Keratinocyte (primary cell): ENCODE data around the gene GPR39. TPM values are rescaled to one million over a fixed set of nuclear protein-coding genes. Genes with fewer than 3 reads are reported as not detected.

ENCODE experiments used
- DNase-seq: peaks from one replicate; pipeline ENCODE4 v3.0.0-alpha.2; 2011; ENCODE audit warnings: low read depth, missing footprints, low spot score
- FAIRE-seq: peaks from 2 replicates; lab custom pipeline; 2011; peaks lifted over from hg19 to GRCh38; lab: Jason Lieb, UNC
- H2AFZ ChIP-seq: 2 replicates; pipeline ENCODE4 v1.6.0; 2012; ENCODE audit warnings: low read length, control low read depth, inconsistent platforms; ENCODE audit not compliant: control insufficient read depth
- H3K27ac ChIP-seq: 2 replicates; pipeline ENCODE4 v1.5.1; 2011; ENCODE audit warnings: low read length; ENCODE audit not compliant: control insufficient read depth, insufficient read depth
- H3K27me3 ChIP-seq: 3 replicates; pipeline ENCODE4 v1.6.0; 2011; ENCODE audit warnings: low read length; ENCODE audit not compliant: control insufficient read depth, insufficient read depth; ENCODE audit errors: extremely low read depth
- H3K36me3 ChIP-seq, 2 experiments: 2 replicates in 1 of 2; 3 replicates in 1 of 2; pipeline ENCODE4 v1.5.1; 2011; ENCODE audit warnings: low read length in 2 of 2, mild to moderate bottlenecking in 1 of 2; ENCODE audit not compliant: control insufficient read depth in 2 of 2, insufficient read depth in 2 of 2; ENCODE audit errors: extremely low read depth in 1 of 2
- H3K4me1 ChIP-seq: 3 replicates; pipeline ENCODE4 v1.5.1; 2011; ENCODE audit warnings: low read length; ENCODE audit not compliant: control insufficient read depth, insufficient read depth; ENCODE audit errors: extremely low read depth
- H3K4me2 ChIP-seq: 3 replicates; pipeline ENCODE4 v1.6.0; 2011; ENCODE audit warnings: low read depth, low read length; ENCODE audit not compliant: control insufficient read depth, insufficient read depth; ENCODE audit errors: extremely low read depth
- H3K4me3 ChIP-seq, 3 experiments: fragments of 200-600 bp in 1 of 3; sonication (generic) in 1 of 3; 2 replicates in 2 of 3; 3 replicates in 1 of 3; pipeline ENCODE4 v1.5.1; 2011 to 2016; ENCODE audit warnings: low read length in 3 of 3, mild to moderate bottlenecking in 3 of 3, control low read depth in 2 of 3, inconsistent platforms in 1 of 3, low read depth in 1 of 3, mixed read lengths in 1 of 3, mixed run types in 1 of 3, moderate library complexity in 1 of 3; ENCODE audit not compliant: control insufficient read depth in 2 of 3, insufficient read depth in 2 of 3; ENCODE audit errors: extremely low read depth in 1 of 3
- H3K79me2 ChIP-seq: 2 replicates; pipeline ENCODE4 v1.6.0; 2012; ENCODE audit warnings: low read length; ENCODE audit not compliant: control insufficient read depth, insufficient read depth
- H3K9ac ChIP-seq: 3 replicates; pipeline ENCODE4 v1.6.0; 2011; ENCODE audit warnings: low read length; ENCODE audit not compliant: control insufficient read depth, insufficient read depth; ENCODE audit errors: extremely low read depth
- H3K9me1 ChIP-seq: 3 replicates; pipeline ENCODE4 v1.6.0; 2011; ENCODE audit warnings: low read length; ENCODE audit not compliant: control insufficient read depth, insufficient read depth; ENCODE audit errors: extremely low read depth
- H3K9me3 ChIP-seq: 2 replicates; pipeline ENCODE4 v1.5.1; 2012; ENCODE audit warnings: low read depth, low read length; ENCODE audit not compliant: control insufficient read depth
- H4K20me1 ChIP-seq: 3 replicates; pipeline ENCODE4 v1.6.0; 2011; ENCODE audit warnings: low read length; ENCODE audit not compliant: control insufficient read depth, insufficient read depth; ENCODE audit errors: extremely low read depth
- EZH2 ChIP-seq: IDR thresholded peaks from one replicate; pipeline ENCODE4 v1.6.1; 2012; ENCODE audit warnings: inconsistent platforms, mild to moderate bottlenecking, low read length, moderate library complexity
- dilution Hi-C: fragments of 300-500 bp; cut with MboI; formaldehyde crosslinking; loops from one replicate; pipeline ENCODE4 v1.7.0; 2020; ENCODE audit warnings: low sequenced_read_pairs; ENCODE audit not compliant: extremely low pct_ligation_motif_present
- polyA plus RNA-seq, 5 experiments: library from polyadenylated mRNA; depleted of rRNA in 3 of 5; stranded (reverse) in 3 of 5; stranded (forward) in 1 of 5; unstranded in 1 of 5; fragments of >200 nt; gene quantifications; 1 replicate in 1 of 5; 2 replicates in 3 of 5; 3 replicates in 1 of 5; pipeline versions ENCODE4 v1.2.1 to v1.2.3, GENCODE V29; 2011 to 2012; ENCODE audit warnings: missing spikeins in 2 of 5, low read depth in 1 of 5, low replicate concordance in 1 of 5
- TF ChIP-seq, protein P1 (sequence below), 3 experiments: IDR thresholded peaks in 1 of 3; conservative IDR thresholded peaks in 1 of 3; optimal IDR thresholded peaks in 1 of 3; 2 replicates in 2 of 3; 3 replicates in 1 of 3; pipeline versions ENCODE3 to v1.5.1; 2011; ENCODE audit warnings: low read length in 3 of 3, mild to moderate bottlenecking in 3 of 3, moderate library complexity in 2 of 3, control low read depth in 1 of 3, inconsistent platforms in 1 of 3; ENCODE audit not compliant: insufficient read depth in 2 of 3; ENCODE audit errors: extremely low read depth in 1 of 3

The GPR39 gene
- polyA plus RNA-seq, 1 donor (not counting 4 experiments of a cell fraction or from before 2014, with no cell fraction given), result 4.7 TPM

DNA sequence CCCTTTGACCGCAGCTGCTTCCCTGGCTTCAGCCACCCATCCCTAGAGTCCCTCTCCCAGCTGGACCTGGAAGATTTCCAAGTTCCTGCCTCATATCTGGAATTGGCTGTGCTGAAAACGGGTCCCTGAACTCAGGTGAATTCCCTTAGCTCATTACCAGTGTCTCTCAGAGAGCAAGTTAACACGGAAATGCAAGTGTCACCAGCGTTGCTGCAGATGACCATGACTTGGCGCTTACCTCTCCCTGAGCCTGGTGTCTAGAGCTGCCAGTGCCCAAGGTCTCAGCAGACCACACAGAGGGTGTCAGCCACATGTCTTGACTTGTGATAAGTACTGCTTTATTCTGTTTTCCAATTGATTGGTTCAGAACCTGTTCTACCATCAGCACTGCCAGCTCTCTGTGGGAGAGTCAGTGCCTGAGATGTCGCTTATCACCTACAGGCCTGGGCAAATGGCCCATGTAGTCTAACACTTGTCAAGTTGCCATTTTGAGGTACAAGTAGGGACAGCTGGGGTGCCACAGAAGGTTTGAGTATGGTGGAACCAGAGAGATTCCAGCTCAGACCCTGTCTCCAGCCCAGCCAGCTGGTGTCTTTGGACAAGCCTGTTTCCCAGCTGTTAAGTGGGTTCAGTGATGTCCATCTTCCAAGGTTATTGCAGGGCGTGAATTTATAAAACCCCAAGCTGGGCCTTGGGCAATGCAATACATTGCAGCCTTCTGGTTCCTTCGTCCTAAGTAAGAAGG lies 204.7 kb downstream of the GPR39 start:
- H2AFZ ChIP-seq, result no peak overlapping the region
- no peak overlapping the region for H3K4me3 ChIP-seq
- H3K9me1 ChIP-seq, result no peaks in the 10 kb centered on the region
- no peak overlapping the region for H3K9ac ChIP-seq
- no peaks in the 10 kb centered on the region for H3K27me3 ChIP-seq
- peaks cover 2% of the 10 kb centered on the region for H3K4me1 ChIP-seq
- H3K79me2 ChIP-seq, result no peaks in the 10 kb centered on the region
- dilution Hi-C loops, result no loop called here
- no peaks in the 10 kb centered on the region for H3K9me3 ChIP-seq
- no peak for TF ChIP-seq EZH2
- no peaks in the 10 kb centered on the region for H3K36me3 ChIP-seq
- peaks cover 2% of the 10 kb centered on the region for H4K20me1 ChIP-seq
- H3K4me2 ChIP-seq, result no peak overlapping the region
- DNase-seq (no peak), FAIRE-seq (no peak)
- no peak overlapping the region for H3K27ac ChIP-seq

DNA sequence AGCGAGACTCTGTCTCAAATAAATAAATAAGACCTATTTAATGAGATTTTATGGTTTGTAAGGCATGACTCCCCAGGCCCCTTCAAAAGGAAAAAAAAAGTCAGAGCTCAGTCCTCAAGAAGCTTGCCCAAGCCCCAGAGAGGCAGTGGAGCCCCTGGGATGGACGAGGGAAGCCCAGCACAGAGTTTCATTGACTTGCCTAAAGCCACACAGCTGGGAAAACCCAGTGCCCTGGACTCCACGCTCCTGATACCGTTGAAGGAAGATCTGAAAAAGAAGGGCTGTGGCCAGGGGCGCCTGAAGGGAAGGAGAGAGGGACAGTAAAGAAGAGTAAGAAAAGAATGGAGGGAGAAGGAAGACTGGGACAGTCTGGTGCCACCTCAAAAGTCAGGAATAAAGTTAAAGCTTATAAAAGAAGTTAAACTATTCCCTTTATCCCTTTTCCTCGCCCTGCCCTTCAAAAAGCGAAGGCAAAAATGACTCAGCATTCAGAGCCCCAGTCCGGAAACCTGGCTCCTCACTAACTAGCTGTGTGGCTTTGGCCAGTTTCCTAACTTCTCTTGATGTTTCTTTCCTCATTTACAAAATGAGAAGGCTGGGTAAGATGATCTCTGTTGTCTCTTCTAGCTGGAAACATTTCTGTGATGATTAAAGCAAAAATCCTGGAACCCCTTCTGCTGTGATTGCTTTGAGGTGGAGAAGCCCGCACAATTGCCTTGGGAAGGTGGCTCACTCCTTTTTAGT lies 206.7 kb downstream of the GPR39 start:
- no peaks in the 10 kb centered on the region for H3K27me3 ChIP-seq
- peaks cover 5% of the 10 kb centered on the region for H3K4me1 ChIP-seq
- no peak overlapping the region for H3K27ac ChIP-seq
- H2AFZ ChIP-seq, result no peak overlapping the region
- no peaks in the 10 kb centered on the region for H3K9me1 ChIP-seq
- TF ChIP-seq, protein P1, sequence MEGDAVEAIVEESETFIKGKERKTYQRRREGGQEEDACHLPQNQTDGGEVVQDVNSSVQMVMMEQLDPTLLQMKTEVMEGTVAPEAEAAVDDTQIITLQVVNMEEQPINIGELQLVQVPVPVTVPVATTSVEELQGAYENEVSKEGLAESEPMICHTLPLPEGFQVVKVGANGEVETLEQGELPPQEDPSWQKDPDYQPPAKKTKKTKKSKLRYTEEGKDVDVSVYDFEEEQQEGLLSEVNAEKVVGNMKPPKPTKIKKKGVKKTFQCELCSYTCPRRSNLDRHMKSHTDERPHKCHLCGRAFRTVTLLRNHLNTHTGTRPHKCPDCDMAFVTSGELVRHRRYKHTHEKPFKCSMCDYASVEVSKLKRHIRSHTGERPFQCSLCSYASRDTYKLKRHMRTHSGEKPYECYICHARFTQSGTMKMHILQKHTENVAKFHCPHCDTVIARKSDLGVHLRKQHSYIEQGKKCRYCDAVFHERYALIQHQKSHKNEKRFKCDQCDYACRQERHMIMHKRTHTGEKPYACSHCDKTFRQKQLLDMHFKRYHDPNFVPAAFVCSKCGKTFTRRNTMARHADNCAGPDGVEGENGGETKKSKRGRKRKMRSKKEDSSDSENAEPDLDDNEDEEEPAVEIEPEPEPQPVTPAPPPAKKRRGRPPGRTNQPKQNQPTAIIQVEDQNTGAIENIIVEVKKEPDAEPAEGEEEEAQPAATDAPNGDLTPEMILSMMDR (optimal IDR thresholded peaks at IDR 0.05 in 1 of 3, IDR thresholded peaks at IDR 0.05 in 1 of 3, conservative IDR thresholded peaks at IDR 0.05 in 1 of 3; ENCODE audit: extremely low read depth in 1 of 3, insufficient read depth in 2 of 3, low read length in 3 of 3), result no peak
- TF ChIP-seq EZH2, result no peak
- dilution Hi-C loops, result no loop called here
- no peak overlapping the region for H3K4me3 ChIP-seq
- FAIRE-seq (no peak), DNase-seq (no peak)
- no peak overlapping the region for H3K9ac ChIP-seq
- H4K20me1 ChIP-seq, result peaks cover 2% of the 10 kb centered on the region
- H3K36me3 ChIP-seq, result no peaks in the 10 kb centered on the region
- no peak overlapping the region for H3K4me2 ChIP-seq
- no peaks in the 10 kb centered on the region for H3K9me3 ChIP-seq
- H3K79me2 ChIP-seq, result no peaks in the 10 kb centered on the region
